Natural killer cell treated with Interleukin-12 subunit alpha and Interleukin-12 subunit beta and Interleukin-15 and Interleukin-18, amount 100 ng/mL, for 72 hours (primary cell): ENCODE results near the gene TCF3. TPM values are rescaled to one million over a fixed set of nuclear protein-coding genes. Genes with fewer than 3 reads are reported as not detected.

Experiments
- ATAC-seq, 2 donors: fragments of 150-1000 bp; cut with Tn5 transposase in 1 of 2; sonication (Bioruptor Pico), chemical (Tn5 transposase) in 1 of 2; 2 replicates each; pipeline ENCODE4 v1.10.0; 2021
- DNase-seq: peaks from one replicate; pipeline ENCODE4 v3.0.0; 2022; ENCODE audit warnings: low spot score
- H3K27ac Mint-ChIP-seq, 2 donors: 1 replicate in 1 of 2; 2 replicates in 1 of 2; pipeline ENCODE4 v1.8.0; 2022; ENCODE audit warnings: mixed read lengths in 2 of 2, mild to moderate bottlenecking in 1 of 2, moderate library complexity in 1 of 2
- H3K27me3 Mint-ChIP-seq, 2 donors: 1 replicate in 1 of 2; 2 replicates in 1 of 2; pipeline ENCODE4 v1.8.0; 2022; ENCODE audit warnings: mixed read lengths in 2 of 2
- H3K36me3 Mint-ChIP-seq: one replicate; pipeline ENCODE4 v1.8.0; 2022; ENCODE audit warnings: mixed read lengths
- H3K4me1 Mint-ChIP-seq, 2 donors: 1 replicate in 1 of 2; 2 replicates in 1 of 2; pipeline ENCODE4 v1.8.0; 2022; ENCODE audit warnings: low read depth in 2 of 2, mixed read lengths in 2 of 2, mild to moderate bottlenecking in 1 of 2
- H3K4me3 Mint-ChIP-seq: one replicate; pipeline ENCODE4 v1.8.0; 2022; ENCODE audit warnings: mixed read lengths
- H3K9me3 Mint-ChIP-seq: 2 replicates; pipeline ENCODE4 v1.8.0; 2022; ENCODE audit warnings: mixed read lengths
- total RNA-seq, 2 donors: library from RNA; stranded (reverse); gene quantifications; one replicate each; pipeline ENCODE4 v1.2.3, GENCODE V29; 2022

Gene TCF3
- total RNA-seq, 2 donors from 2014 or later = 60.4 to 87.9 TPM

DNA sequence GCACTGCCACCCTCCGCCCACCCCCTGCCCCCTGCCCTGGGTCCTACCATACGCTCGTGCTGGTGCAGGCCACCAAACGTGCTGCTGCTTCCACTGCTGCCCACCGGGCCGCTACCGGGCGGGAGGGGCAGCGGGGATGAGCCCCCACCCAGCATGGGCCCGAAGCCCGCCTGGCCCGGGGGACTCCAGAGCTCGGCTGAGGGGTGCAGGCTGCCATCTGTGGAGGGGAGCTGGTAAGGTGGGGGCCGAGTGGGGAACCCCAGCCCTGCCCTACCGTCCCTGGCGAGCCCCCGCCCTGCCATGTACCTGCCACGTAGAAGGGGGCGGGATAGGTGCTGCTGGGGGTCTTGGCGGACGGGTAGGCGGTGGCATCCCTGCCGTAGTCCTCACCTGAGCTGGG, 30.4 kb downstream of the TCF3 start:
- H3K27me3 Mint-ChIP-seq = no peaks in the 10 kb centered on the region
- ATAC-seq (no peak), DNase-seq (no peak)
- H3K4me3 Mint-ChIP-seq = no peak overlapping the region
- no peaks in the 10 kb centered on the region for H3K9me3 Mint-ChIP-seq
- H3K4me1 Mint-ChIP-seq = peaks cover 4 to 12% of the 10 kb centered on the region in 2 donors
- H3K36me3 Mint-ChIP-seq = no peaks in the 10 kb centered on the region
- H3K27ac Mint-ChIP-seq = no peak overlapping the region

DNA sequence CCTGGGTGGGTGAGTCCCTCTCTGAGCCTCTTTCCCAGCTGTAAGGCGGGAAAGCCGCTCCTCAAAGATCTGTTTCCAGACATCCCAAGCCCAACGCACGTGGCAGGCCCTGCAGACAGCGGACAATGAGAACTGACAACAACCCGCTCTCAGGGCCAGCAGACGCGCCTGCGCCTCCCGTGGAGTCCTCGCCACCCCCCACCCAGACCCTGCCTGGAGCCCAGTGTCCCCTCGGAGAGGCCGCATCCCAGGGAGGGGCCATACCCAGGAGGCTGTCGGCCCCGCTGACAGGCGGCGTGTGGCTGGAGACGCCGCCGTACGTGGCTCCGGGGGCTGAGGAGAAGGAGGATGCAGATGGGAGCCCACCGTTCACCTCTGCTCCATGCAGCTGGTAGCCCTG, 30.8 kb downstream of the TCF3 start:
- Mint-ChIP-seq H3K9me3 (no peaks in the 10 kb centered on the region), H3K27ac (no peak overlapping the region), H3K4me1 (peaks cover 8 to 15% of the 10 kb centered on the region in 2 donors), H3K27me3 (no peaks in the 10 kb centered on the region), H3K36me3 (no peaks in the 10 kb centered on the region), H3K4me3 (no peak overlapping the region)
- ATAC-seq (no peak), DNase-seq (no peak)

DNA sequence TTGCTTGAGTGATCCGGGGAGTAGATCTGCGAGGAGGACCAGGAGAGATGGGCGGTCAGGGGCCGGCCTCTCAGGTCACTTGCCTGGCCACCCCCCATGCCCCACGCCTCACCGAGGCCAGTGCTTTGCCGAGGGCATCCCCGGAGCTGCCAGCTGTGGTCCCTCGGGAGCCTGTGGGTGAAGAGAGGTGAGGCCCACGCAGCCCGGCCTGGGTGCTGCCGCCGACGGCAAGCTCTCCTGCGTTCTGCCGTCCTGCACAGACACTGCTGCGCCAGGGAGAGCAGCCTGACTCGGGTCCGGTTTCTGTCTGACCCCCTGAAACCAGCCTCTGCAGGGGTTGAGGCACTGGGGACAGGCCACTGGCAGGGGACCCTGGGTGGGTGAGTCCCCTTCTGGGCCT, 31.4 kb downstream of the TCF3 start:
- no peaks in the 10 kb centered on the region for H3K36me3 Mint-ChIP-seq
- no peaks in the 10 kb centered on the region for H3K9me3 Mint-ChIP-seq
- ATAC-seq = no peak
- no peak overlapping the region for H3K4me3 Mint-ChIP-seq
- H3K4me1 Mint-ChIP-seq = peaks cover 9 to 16% of the 10 kb centered on the region in 2 donors
- DNase-seq = no peak
- H3K27ac Mint-ChIP-seq = no peak overlapping the region
- no peaks in the 10 kb centered on the region for H3K27me3 Mint-ChIP-seq

DNA sequence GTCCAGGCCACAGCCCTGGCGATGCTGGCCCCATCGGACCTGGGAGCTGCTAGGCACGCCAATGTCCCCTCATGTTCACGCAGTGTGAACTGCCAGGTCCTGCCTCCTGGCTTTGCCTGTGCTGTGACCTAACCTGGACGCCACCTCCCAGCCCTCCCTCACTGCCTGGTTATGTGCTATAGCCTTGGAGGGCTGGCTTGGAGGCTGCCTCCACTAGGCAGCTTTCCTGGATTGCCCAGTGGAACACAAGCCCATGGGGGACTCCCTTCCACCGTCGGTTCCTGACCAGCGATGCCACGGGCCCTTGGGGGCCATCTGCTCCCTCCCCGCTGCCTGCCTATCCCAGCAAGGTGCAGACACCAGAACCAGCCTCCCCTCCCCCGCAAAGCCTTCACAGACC, 31.9 kb downstream of the TCF3 start:
- no peaks in the 10 kb centered on the region for H3K27me3 Mint-ChIP-seq
- ATAC-seq (no peak), DNase-seq (no peak)
- peaks cover 9 to 16% of the 10 kb centered on the region in 2 donors for H3K4me1 Mint-ChIP-seq
- H3K9me3 Mint-ChIP-seq = no peaks in the 10 kb centered on the region
- no peak overlapping the region for H3K27ac Mint-ChIP-seq
- H3K36me3 Mint-ChIP-seq = no peaks in the 10 kb centered on the region
- H3K4me3 Mint-ChIP-seq = no peak overlapping the region

DNA sequence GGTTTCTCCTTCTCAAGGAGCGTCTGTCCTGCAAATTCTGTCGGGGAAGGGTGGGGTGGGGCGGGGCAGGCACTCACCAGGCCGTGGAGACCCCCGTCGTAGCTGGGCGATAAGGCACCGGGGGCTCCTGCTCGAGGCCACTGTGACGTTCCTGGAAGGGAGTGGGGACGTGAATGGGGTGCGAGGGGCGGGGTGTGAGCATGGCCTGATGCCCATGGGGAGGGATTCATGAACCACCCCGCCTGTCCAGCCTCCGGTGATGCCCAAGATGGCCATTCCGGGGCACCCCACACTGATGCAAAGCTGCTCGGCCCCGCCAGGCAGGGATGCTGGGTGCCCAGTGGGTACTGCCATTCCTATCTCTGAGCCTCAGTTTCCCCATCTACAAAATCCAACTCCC, 32.7 kb downstream of the TCF3 start:
- H3K36me3 Mint-ChIP-seq = no peaks in the 10 kb centered on the region
- no peaks in the 10 kb centered on the region for H3K9me3 Mint-ChIP-seq
- H3K27me3 Mint-ChIP-seq = no peaks in the 10 kb centered on the region
- H3K4me3 Mint-ChIP-seq = no peak overlapping the region
- DNase-seq = no peak
- no peak for ATAC-seq
- H3K27ac Mint-ChIP-seq = no peak overlapping the region
- H3K4me1 Mint-ChIP-seq = peaks cover 9 to 15% of the 10 kb centered on the region in 2 donors

DNA sequence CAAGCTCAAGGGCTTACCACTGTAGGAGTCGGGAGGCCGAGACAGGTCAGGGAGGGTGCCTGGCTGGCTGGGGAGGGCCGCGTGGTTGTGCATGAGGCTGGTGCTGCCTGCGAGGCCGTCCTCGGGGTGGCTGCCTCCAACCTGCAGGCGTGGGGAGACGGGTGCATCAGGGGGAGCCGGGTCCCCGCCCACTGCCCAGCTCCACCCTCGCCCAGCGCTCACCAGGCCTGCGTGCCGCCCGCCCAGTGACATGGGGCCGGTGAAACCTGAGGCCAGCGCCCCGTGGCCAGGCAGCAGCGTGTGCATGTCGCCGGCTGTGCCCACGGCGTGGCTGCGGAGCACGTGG, 33.3 kb downstream of the TCF3 start:
- no peak overlapping the region for H3K27ac Mint-ChIP-seq
- H3K4me1 Mint-ChIP-seq = peaks cover 9 to 14% of the 10 kb centered on the region in 2 donors
- DNase-seq (no peak), ATAC-seq (no peak)
- no peaks in the 10 kb centered on the region for H3K9me3 Mint-ChIP-seq
- H3K27me3 Mint-ChIP-seq = no peaks in the 10 kb centered on the region
- no peak overlapping the region for H3K4me3 Mint-ChIP-seq
- no peaks in the 10 kb centered on the region for H3K36me3 Mint-ChIP-seq

DNA sequence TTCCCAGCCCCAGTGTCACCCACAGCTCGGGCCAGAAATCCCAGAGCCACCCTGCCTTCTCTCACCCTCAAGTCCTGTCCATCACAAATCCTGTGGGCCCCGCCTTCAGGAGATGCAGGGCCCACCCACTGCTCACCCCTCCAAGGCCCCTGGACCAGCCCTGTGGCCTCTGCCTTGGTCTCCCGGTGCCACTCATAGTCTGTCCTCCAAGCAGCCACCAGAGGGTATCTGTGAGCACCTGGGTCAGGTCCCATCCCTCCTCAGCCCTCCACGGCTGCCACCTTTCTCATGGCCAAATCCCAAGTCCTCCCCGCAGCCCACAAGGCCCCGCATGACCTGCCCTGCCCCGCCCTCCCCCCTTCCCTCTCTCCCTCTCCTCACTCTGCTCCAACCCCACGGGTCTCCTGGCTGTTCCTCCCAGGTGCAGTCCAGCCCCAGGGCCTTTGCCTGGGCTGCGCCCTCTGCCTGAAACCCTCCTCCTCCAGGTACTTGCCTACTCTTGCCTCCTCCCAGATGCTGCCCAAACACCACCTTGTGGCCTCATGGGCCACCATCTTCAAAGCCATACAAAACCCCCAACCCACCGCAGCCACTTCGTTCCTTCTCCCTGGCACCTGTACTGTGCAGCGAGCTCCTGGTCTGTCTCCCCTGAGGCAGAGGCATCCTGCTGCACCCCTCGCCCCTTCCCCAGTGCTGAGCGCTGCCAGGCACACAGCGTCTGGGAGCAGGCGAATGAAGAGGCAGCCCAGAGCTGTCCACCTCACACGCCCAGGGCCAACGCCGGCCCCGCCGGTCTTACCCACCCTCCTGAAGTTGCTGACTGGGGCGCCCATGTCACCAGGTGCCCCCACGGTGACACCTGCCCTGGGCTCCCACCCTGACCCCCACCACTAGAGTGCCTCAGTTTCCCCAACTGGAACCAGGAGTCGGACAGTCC, 34.0 kb downstream of the TCF3 start:
- Mint-ChIP-seq H3K27me3 (no peaks in the 10 kb centered on the region), H3K4me3 (no peak overlapping the region), H3K27ac (no peak overlapping the region), H3K4me1 (peaks cover 9 to 14% of the 10 kb centered on the region in 2 donors), H3K36me3 (no peaks in the 10 kb centered on the region), H3K9me3 (no peaks in the 10 kb centered on the region)
- DNase-seq (no peak), ATAC-seq (peak in 1 of 2 donors; percentile 47)

DNA sequence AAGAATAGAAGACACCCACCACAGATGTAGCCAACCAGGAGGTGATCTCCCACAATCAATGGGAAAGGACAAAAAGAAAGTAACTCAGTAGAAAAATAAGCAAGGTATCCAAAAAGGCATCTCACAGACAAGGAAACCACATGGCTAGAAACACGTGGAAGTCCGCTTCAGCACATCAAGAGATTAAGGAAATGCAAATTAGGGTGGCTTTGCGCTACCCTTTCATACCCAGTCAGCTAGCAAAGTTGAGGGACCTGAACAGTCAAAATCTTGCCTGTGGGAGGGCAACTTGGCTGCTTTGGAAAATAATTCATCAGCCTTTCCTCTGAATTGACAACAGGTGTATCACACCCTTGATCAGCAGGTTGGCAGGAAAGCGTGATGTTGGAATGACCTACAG, 35.5 kb downstream of the TCF3 start:
- DNase-seq = no peak
- Mint-ChIP-seq H3K36me3 (no peaks in the 10 kb centered on the region), H3K4me3 (no peak overlapping the region), H3K9me3 (no peaks in the 10 kb centered on the region), H3K27ac (no peak overlapping the region), H3K27me3 (no peaks in the 10 kb centered on the region), H3K4me1 (peaks cover 9 to 11% of the 10 kb centered on the region in 2 donors)
- no peak for ATAC-seq

DNA sequence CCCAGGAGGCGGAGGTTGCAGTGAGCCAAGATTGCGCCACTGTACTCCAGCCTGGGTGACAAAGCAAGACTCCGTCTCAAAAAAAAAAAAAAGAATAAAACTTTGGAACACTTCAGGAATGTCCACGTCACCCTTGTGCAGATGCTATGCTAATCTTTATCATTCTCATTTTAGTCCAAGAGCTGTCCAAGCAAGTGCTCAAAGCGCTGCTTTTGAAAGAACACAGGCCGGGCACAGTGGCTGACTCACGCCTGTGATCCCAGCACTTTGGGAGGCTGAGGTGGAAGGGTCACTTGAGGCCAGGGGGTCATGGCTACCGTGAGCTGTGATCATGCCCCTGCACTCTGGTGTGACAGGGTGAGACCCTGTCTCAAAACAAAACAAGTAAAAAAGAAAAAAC, 36.0 kb downstream of the TCF3 start:
- Mint-ChIP-seq H3K4me3 (no peak overlapping the region), H3K27me3 (no peaks in the 10 kb centered on the region), H3K4me1 (peaks cover 9 to 11% of the 10 kb centered on the region in 2 donors), H3K27ac (no peak overlapping the region), H3K9me3 (no peaks in the 10 kb centered on the region), H3K36me3 (no peaks in the 10 kb centered on the region)
- DNase-seq = no peak
- ATAC-seq = no peak

DNA sequence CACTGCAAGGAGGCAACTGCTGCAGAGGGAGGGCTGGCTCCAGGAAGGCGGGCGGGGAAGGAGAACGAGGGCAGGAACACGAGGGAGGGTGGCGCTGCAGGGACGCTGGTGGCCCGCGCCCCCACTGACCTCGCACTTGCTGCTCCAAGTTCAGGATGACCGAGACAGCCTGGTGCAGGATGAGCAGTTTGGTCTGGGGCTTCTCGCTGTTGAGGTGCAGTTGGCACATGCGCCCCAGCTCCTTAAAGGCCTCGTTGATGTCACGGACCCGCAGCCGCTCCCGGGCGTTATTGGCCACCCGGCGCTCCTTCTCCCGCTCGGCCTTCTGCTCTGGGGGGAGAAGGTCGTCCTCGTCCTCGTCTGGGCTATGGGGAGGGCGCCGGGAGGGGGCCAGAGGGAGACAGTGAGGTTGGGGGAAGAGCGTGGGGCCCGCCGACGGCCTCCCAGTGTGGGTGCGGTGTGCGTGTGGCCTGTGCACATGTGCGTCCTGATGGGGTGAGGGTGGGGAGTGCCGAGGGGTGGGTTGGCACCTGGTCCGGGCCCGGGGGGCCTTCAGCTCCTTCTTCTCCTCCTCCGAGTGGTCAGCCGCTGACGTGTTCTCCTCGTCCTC, 37.2 kb downstream of the TCF3 start:
- DNase-seq (no peak), ATAC-seq (no peak)
- H3K27me3 Mint-ChIP-seq = no peaks in the 10 kb centered on the region
- no peak overlapping the region for H3K27ac Mint-ChIP-seq
- H3K9me3 Mint-ChIP-seq = no peaks in the 10 kb centered on the region
- H3K36me3 Mint-ChIP-seq = no peaks in the 10 kb centered on the region
- peaks cover 9 to 11% of the 10 kb centered on the region in 2 donors for H3K4me1 Mint-ChIP-seq
- no peak overlapping the region for H3K4me3 Mint-ChIP-seq

DNA sequence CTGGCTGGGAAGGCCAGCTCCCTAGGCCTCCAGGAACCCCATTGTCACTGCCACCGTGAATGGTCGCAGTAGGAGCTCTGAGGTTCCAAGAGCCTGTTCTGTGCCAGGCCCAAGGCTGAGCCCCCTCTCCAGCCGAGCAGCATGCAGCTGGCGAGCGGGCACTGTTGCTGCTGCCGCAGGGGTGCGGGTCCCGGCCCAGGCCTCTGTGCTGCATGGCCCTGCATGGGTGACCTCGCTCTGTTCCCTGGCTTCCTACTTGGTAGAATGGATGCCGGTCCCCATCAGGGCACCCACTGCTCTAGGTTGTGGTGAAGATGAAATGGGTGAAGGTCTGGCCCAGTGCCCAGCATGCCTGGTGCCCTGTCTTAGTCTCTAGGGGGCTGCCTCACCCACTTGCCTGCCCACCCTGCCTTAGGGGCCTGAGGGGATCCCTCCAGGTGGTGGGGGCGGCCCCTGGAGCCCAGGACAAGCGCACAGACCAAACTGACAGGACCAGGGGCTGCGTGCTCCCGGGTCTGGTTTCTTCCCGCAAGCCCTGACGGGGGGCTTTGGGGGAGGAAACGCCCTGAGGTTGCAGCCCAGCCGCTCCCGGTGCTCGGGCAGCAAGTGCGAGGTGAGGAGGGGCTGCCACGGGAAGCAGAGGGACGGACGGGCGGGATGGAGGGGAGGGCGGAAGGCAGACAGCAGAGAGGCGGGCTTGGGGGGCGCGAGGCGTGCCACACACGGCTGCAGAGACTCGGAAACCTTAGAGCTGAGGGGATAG, 38.4 kb downstream of the TCF3 start:
- no peak overlapping the region for H3K4me3 Mint-ChIP-seq
- H3K27me3 Mint-ChIP-seq = no peaks in the 10 kb centered on the region
- no peaks in the 10 kb centered on the region for H3K36me3 Mint-ChIP-seq
- H3K9me3 Mint-ChIP-seq = no peaks in the 10 kb centered on the region
- DNase-seq (no peak), ATAC-seq (no peak)
- no peak overlapping the region for H3K27ac Mint-ChIP-seq
- peaks cover 14 to 17% of the 10 kb centered on the region in 2 donors for H3K4me1 Mint-ChIP-seq

DNA sequence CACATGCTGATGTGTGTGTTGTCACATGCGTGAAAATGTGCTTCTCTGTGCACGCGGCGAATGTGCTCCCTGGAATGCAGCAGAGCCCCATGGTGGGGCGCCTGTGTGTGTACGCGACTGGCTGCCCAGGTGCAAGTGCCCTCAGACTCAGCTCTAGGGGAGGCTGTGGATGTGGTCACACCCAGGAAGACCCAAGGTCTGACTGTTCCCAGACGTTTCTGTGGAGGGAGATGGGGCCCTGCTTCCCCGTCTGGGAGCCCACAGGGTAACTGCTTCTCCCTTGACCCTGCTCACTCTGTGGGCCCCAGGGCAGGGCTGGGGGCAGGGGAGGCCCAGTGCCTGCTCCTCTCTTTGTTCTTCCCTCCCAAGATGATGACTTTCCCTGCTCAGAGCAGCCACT, 39.3 kb downstream of the TCF3 start:
- Mint-ChIP-seq H3K4me3 (no peak overlapping the region), H3K36me3 (no peaks in the 10 kb centered on the region), H3K9me3 (no peaks in the 10 kb centered on the region), H3K27ac (no peak overlapping the region), H3K27me3 (no peaks in the 10 kb centered on the region), H3K4me1 (peaks cover 18 to 19% of the 10 kb centered on the region in 2 donors)
- DNase-seq (no peak), ATAC-seq (no peak)

DNA sequence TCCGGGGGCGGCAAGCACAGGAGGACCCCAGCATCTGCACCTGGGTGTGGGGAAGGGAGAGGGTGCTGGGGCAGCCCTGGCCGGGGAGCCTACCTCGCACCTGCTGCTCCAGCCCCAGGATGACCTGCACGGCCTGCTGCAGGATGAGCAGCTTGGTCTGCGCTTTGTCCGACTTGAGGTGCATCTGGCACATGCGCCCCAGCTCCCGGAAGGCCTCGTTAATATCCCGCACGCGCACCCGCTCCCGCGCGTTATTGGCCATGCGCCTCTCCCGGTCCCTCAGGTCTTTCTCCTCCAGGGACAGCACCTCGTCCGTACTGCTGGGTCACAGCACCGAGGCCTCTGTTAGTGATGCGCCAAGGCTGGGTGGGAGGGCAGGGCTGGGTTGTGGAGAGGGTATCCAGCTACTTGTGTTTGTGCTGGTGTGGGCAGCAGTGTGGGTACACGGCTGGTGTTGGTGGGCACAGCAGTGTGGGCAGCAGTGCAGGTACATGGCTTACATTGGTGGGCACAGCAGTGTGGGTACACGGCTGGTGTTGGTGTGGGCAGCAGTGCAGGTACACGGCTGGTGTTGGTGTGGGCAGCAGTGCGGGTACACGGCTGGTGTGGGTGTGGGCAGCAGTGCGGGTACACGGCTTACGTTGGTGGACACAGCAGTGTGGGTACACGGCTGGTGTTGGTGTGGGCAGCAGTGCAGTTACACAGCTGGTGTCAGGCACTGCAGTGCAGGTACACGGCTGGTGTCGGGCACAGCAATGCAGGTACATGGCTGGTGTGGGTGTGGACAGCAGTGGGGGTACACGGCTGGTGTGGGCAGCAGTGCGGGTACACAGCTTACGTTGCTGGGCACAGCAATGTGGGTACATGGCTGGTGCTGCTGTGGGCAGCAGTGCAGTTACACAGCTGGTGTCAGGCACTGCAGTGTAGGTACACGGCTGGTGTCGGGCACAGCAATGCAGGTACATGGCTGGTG, 40.0 kb downstream of the TCF3 start:
- H3K9me3 Mint-ChIP-seq = no peaks in the 10 kb centered on the region
- H3K27me3 Mint-ChIP-seq = no peaks in the 10 kb centered on the region
- peaks cover 16 to 19% of the 10 kb centered on the region in 2 donors for H3K4me1 Mint-ChIP-seq
- ATAC-seq (no peak), DNase-seq (no peak)
- H3K27ac Mint-ChIP-seq = no peak overlapping the region
- H3K4me3 Mint-ChIP-seq = no peak overlapping the region
- H3K36me3 Mint-ChIP-seq = no peaks in the 10 kb centered on the region
